ENCODE measurements around the gene ZNF195.
"Not testable (repeated sequence)": the region's sequence is repeated elsewhere in the genome, so short reads cannot be mapped to it uniquely, and the experiment has no call there.

Gene ZNF195

DNA sequence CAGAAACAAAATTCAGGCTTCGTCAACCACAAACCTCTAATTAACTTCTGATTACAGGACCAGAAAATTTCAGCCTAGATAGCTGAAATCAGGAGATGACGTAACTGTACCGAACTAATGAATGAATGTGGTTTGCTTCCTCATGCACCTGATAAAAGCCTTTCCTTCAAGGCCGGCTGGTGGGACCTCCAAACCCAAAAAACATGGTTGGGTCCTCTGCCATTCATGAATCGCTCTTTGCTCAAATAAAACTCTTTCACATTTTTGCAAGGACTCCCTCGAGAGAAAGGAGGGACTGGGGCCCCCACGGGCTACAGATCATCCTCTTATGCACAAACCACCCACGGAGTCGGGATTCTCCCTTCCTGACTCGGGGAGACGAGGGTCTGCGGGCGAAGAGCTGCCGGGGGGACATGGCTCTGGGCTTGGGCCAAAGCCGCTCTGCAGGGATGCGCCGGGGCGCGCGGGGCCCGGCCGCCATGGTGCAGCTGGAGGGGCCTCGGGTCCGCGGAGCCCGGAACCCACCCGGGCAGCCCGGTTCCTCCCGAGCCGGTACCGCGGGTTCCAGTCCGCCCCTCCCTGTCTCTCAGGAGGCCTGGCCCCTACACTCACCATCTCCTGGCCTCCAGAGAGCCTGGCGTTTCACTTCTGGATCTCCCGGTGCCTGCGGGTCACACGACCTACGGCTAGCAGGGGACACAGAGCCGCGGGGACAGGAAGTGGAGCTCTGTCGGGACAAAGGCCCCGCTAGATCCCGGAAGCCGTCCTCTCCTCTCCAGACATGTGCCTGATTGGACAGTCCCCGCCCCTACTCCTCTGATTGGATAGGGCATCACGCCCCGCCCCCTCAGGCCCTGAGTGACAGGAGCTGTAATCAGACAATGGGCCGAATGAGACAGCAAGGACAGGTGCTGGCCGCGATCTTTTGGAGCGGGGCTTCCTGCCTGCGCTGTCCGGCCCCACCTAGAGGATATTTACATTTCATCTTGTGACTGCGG is at the start of gene ZNF195:
TSS of gene ZNF195 (minus strand) at position 721 of the 998 bp plus-strand sequence. CDS start at position 615, 106 bp downstream.
- DNase-seq: peak; percentile 77 to 99 (median 97)

DNA sequence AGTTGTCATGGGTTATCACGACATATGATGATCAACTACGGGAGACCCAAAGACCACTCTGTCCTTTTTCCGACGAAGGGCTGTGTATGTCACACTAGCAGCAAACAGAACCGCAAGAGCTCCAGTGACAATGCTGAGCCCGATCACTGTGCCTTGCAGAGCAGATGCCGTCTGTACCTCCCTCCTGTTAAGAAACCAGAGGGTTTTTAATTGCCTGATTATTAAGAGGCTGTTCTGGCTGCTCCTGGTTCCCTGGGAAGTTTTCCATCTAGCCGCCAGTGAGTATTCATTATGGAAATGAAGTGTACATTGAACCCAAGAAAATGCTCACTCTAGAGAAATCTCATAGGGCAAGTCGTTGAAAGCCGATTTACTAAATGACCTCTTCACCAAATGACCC is 49.1 kb upstream of the ZNF195 start:
- DNase-seq: not testable (repeated sequence)

DNA sequence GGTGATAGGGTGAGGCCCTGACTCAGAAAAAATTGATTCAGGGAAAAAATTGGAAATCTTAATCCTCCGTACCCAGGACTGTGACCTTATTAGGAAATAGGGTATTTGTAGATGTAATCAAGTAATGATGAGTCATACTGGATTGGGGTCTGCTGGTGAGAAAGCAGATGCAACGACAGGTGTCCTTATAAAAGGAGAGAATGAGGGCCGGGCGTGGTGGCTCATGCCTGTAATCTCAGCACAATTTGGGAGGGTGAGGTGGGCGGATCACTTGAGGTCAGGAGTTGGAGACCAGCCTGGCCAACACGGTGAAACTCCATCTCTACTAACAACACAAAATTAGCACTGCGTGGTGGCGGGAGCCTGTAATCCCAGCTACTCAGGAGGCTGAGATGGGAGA is 47.6 kb upstream of the ZNF195 start:
- DNase-seq: not testable (repeated sequence)

DNA sequence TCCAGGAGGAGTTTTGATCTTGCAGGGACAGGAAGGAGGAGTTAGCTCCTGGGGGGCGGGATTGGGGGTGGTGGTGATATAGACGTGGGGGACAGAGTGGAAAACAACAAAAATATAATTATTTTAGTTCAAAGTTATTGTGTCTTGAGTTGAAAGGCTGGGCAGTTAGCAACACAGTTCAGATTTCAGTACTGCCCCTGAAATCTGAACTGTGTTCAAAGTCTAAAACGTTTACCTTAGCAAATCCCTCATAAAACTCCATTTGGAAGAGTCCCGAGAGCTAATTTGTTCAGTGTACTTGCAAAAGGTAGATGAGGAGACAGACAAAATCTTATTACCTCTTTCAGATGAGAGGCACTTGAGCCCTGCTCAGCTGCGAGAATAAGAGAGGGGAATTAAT is 45.0 kb upstream of the ZNF195 start:
- DNase-seq: not testable (repeated sequence)

DNA sequence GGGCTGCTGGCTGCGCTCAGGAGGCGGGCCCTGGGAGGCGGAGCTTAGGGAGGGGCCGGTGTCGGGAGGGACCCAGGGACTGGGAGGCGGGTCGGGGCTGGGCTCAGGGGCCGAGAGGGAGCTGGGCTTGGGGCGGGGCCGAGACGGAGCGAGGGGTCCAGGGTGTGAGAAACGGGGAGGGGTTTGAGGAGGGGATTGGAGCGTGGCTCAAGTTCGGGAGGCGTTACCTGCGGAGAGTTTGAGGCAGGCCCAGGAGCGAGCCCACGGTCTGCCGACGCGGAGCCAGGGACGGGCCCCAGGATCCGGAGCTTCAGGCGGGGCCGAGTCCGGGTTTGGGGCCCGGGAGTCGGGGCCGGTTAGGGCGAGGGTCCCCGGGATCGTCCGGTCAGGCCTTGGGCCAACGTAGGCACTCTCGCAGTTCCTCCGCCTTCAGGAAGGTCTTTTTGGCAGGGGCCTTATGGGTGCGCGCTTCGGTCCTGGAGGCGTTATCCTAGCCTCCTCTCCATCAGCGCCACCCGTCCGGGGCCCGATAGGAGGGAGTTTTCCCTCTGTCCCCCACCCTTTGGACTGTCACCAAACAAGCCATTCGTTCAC is 44.3 kb upstream of the ZNF195 start:
- DNase-seq: peak in 1 of 56 donors; percentile 51

DNA sequence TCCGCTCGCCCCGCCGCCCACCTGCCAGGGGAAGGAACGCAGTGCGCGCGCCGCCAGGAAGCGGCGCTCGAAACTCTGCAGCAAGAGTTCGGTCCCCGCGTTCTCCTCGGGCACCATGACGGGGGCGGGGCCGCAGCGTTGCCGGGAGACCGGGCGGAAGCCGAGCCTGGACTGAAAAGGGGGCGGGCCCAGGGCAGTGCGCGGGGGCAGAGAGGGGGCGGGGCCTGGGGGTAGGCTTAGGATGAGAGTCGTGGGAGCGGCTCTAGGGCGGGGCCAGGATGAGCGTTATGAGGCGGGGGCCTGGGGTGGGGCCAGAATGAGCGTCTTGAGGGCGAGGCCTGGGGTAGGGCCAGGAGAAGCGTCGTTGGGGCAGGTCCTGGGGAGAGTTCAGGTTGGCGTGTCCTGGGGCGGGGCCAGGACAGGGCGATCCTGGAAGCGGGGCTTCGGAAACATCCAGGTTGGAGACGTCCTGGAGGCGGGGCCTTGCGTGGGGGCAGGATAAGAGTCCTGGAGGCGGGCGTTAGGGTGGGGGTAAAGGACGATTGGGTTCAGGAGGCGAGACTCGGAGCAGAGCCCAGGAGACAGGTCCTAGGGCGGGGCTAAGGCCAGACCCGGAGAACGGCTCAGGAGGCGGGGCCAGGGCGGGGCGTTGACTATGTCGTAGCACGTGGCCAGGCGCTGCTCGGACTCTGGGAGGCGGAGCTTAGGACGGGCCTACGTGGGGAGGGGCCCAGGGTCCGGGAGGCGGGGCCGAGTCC is 43.6 kb upstream of the ZNF195 start:
- DNase-seq: peak; percentile 79 to 98 (median 93)

DNA sequence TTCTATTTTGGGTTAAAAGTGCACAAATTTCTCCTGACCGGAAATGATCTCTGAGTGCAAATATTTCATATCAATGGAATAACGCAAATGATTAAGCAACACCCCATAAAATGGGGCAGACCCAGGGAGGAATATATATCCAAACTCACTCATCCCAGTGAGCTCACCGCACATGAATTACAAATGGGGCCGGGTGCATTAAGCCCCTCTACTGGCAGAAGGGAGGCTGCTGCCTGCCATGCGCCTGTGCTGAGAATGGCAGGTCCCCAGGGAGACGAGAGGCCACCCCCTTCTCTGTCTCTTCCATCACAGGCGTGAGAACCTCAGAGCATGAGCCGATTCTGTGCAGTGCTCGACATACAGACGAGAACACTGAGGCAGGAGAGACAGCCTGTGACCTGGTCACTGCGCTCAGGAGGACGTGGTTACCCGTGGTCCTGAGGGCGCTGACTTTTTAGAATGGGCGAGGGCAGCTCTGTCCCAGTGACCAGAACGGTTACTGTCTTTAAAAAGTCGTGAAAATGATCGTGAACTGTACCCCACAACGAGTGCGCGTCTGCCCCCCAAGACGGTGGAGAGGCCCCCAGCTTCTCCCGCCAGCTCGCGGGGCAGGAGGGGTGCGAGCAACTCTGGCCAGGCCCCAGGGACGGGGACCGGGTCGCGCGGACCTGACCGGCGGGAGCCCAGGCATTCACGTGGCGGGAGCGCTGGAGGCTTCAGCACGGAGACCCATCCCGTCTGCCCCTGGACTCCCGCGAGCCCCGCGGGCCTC is 42.8 kb upstream of the ZNF195 start:
- DNase-seq: peak in 3 of 56 donors; percentile 18 to 51 (median 44)

DNA sequence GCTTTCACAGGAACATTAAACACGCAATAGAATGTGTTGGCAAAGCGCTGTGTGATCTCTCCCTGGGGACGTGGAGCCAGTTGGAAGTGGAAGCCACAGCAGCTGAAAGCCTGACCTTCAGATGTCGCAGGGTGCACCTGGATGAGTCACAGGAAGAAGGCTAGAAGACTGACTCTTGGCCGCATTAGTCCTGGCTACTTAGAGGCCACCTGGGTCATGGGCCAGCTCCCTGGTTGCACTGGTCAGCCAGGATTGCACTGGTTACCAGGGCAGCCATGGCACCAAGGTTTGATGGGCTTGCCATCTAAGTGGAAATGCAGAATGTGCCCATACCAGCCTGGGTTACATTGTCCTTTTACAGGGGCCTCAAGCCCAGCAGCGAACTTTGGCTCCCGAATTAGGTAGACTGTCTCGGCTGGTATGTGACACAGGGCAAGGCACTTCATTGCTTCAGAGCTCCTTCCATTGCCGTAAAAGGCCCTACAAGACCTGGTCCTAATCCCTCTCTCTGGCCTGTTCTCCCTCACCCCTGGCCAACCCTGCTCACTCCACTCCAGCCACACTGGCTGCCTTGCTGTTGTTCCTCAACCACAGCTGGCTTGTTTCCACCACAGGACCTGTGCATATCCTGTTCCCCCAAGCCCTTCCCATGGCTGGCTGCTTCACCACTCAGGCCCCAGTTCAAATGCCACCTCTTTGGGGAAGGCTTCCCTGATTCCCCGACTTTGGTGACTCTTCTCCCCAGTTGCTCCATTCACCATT is 41.5 kb upstream of the ZNF195 start:
- not testable (repeated sequence) for DNase-seq

DNA sequence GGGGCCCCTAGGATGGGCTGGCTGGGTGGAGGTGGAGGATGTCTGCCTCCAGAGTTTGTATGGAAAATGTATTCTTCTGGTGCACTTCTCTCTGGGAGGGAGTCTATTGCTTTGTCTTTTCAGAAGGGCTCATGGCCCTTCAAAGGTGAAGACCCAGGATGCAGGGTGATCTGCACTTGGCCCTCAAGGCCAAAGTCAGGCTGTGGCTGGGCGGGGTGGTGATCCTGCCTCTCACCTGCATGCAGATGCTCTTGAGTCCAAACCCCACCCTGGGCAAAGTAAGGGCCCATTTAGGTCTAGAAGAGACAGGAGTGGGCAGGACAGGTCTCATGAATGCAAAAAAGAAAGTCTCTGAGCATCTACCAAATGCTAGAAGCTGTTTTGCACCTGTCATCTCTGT is 40.5 kb upstream of the ZNF195 start:
- DNase-seq: not testable (repeated sequence)

DNA sequence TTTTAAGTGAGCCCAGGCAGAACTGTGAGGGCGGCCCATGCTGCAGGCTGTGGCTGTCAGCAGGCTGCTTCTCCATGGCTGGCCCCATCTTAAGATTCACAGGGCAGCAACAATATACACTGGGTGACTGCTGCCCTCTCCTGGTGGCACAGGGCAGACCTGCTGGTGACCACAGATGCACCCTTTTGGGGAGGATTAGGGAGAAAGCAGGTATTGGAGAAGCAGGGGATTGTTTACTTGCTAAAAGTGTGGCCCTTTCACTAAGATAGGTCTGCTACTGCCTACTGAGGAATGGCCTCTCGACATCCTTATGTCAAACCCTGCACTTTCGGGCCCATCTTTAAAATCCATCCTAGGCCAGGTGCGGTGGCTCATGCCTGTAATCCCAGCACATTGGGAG is 38.1 kb upstream of the ZNF195 start:
- DNase-seq: peak in 33 of 56 donors; percentile 3 to 62 (median 16)

DNA sequence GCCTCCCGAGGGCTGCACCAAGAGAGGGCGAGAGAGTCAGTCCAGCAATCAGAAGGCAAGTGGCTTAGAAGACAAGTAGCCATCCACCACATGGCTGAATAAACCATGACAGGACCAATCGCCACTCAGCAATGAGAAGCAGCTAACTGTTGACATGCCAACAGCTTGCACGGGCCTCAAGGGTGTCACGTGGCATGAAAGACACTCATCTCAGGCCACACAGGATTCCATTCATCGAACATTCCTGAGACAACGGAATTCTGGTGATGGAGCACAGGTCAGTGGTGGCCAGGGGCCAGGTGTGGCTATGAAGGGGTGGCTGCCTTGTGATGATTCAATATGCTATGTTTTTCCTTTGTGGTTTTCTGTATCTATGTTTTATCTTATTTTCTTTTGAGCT is 36.4 kb upstream of the ZNF195 start:
- DNase-seq: not testable (repeated sequence)

DNA sequence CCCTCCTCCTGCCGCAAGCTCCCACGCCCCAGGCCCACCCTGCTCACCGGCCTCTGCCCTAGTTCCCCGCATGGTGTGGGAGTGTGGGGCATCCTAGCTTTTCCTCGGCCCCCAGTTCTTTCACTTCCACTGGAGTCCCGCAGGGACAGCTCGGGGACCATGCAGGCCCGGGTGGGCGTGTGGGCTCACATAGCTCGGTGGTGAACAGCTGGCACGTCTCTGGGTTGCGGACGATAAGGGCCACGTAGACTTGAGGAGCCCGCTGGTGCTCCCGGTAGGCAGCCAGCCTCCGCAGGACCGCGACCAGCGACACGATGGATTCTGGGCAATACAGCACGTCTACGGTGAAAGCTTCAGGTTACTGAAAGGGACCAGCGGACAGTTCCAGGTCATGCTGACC is 34.7 kb upstream of the ZNF195 start:
- not testable (repeated sequence) for DNase-seq

DNA sequence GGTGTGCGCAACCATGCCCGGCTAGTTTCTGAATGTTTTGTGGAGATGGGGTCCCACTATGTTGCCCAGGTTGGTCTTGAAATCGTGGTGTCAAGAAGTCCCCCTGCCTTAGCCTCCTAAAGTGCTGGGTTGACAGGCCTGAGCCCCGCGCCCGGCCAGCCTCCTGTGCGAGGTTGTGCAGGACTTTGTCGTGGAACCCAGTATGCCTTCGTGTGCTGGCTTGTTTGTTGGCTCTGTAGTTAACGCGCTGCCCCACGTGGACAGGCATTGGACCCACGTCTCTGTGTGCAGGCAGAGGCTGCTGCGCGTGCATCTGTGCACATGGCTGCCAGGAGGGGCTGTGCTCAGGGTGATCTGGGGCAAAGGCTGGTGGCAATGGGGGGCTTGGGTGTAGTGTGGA is 33.9 kb upstream of the ZNF195 start:
- DNase-seq: no peak

DNA sequence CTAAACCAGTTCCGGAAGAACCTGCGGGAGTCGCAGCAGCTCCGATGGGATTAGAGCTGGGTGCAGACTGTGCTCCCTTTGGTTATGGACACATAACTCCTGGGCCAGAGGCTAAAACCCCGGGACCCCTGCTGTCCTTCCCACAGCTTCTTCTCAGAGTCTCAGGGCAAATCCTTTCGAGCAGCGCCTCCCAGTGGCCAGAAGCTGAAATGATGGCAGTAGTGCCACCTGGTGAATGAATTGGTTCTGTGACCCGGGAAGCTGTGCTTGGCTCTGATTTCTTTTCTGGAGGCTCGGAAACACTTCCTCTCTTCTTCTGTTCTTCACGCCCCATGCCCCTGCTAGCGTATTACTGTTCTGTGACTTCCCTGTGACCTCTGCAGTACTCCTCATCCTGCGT is 29.8 kb upstream of the ZNF195 start:
- DNase-seq: peak in 44 of 56 donors; percentile 2 to 84 (median 40)

DNA sequence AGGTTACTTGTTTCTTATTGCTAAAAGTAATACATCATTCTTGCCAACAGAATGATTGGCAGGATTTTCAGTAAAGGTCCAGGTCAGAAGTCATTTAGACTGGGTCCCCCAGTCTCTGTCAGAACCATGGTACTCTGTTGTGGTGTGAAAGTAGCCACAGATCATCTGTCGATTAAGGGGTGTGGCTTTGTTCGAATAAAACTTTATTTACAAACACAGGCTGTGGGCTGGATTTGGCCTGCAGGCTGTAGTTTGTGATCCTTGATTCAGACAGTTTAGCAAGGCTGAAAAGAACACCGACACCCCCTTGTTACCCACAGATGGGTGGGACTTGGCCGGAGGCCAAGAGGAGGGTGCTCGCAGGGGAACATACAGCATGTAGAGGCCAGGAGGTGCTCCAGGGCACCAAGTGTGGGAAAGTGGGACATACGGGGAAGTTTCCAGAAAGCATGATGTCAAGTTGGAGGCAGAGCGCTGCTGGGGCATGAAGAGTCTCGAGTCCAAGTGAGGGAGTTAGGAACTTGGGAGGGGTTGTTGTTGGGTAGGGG is 29.2 kb upstream of the ZNF195 start:
- DNase-seq: not testable (repeated sequence)

DNA sequence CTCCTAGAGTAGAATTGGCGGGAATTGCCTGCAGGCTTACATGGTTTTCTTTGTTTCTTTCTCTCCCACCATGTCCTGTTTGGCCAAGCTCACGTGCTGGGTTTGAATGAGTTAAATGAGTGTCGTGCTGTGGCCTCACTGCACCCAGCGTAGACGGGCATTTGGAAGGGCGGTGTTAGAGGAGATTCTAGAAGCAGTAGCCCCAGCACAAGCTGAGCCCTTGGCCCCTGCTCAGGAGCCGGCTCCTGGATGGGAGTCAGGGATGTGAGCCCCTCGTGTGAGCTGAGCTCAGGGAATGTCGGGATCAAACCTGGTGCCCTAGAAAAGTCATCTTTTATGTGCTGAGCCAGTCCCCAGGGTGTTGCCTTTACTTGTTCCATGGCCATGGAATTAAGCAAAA is 28.0 kb upstream of the ZNF195 start:
- not testable (repeated sequence) for DNase-seq

DNA sequence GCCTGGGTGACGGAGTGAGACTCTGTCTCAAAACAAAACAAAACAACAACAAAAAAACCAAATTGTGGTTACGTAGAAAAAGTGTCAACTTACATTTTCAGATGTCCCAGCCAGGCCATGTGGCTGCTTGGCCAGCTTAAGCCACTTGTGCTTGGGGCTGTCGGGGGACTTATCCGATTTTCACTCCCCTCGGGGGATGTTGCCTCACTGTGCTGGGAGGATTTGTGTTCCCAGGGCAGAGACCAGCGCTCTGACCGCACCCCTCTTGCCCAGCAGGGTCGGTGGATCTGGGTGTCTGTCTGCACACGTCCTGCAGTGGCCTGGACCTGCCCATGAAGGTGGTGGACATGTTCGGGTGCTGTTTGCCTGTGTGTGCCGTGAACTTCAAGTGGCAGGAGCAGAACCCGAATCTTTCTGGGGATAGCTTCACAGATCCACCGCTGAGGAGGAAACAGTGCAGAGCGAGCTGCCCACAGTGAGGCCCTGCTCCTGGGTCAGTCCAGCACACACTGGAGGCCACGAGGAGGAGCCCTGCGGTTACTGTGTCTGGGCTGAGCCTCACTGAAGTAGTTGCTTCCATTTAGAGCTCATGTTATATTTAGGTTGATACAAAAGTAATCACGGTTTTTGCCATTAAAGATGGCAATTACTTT is 27.4 kb upstream of the ZNF195 start:
- DNase-seq: not testable (repeated sequence)

DNA sequence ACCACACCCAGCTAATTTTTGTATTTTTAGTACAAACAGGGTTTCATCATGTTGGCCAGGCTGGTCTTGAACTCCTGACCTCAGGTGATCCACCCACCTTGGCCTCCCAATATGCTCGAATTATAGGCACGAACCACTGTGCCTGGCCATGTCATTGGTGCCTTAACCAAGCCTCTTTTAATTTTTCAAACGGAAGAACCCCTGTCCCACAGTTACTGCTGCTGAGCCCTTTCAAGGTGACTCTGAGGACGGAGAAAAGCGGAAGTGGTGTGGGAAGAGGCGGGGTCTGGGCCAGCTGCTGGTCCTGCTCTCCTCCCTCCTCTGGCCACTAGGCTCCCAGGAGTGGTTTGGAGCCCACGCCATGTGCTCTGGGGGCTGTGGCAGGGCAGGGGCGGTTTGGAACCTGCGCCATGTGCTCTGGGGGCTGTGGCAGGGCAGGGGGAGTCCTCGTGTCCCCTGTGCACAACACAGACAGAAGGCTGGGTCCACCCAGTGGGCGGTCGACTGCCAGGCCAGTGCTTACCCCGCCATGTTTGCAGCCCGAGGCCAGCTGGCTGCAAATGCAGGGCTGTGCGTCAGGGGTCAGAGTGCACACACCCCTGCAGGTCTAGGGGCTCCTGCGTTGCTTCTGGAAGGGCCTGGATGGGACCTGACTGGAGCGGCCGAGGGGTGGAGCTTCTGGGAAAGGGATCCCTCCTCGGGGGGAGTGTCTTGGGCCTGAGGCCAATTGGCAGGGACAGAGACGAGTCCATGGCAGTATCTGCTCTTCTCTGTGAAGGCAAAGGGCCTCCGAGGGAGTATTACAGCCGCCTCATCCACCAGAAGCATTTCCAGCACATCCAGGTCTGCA is 25.4 kb upstream of the ZNF195 start:
- DNase-seq: not testable (repeated sequence)

Data from nucleus accumbens (tissue), 56 donors.